GM23338 (cell line): Measurements from ENCODE around the gene RTEL1. TPM values are rescaled to one million over a fixed set of nuclear protein-coding genes. Genes with fewer than 3 reads are reported as not detected.

Experiments
- NANOG ChIP-seq: IDR thresholded peaks from 2 replicates; pipeline ENCODE4 v1.6.1; 2016; ENCODE audit warnings: antibody characterized with exemption, borderline replicate concordance
- ZNF114 ChIP-seq: fragments of 250-450 bp; sonication (Bioruptor Pico); IDR thresholded peaks from 2 replicates; pipeline ENCODE4 v1.5.0; 2020; ENCODE audit warnings: mild to moderate bottlenecking, moderate library complexity
- polyA plus RNA-seq: library from polyadenylated mRNA; unstranded; fragments of >200 nt; fragmentation: Nextera tagmentation; extraction: Ambion mirVana; gene quantifications from 2 replicates; pipeline ENCODE4 v1.2.1, GENCODE V29; 2016
- total RNA-seq: library from RNA; depleted of rRNA; stranded (reverse); fragments of >200 nt; shearing (Covaris generic); gene quantifications from 2 replicates; pipeline ENCODE4 v1.2.3, GENCODE V29; 2014
- TF ChIP-seq, protein P1 (sequence below): fragments of 250-450 bp; sonication (Bioruptor Pico); IDR thresholded peaks from 2 replicates; pipeline ENCODE4 v1.5.0; 2020; ENCODE audit warnings: mild to moderate bottlenecking, moderate library complexity
- TF ChIP-seq, protein P2 (sequence below): IDR thresholded peaks from one replicate; pipeline ENCODE4 v1.6.1; 2018; ENCODE audit warnings: antibody characterized with exemption; ENCODE audit not compliant: unreplicated experiment

RTEL1 gene
- total and polyA plus RNA-seq, 2 experiments from 2014 or later: 14.2 to 34.5 TPM

DNA sequence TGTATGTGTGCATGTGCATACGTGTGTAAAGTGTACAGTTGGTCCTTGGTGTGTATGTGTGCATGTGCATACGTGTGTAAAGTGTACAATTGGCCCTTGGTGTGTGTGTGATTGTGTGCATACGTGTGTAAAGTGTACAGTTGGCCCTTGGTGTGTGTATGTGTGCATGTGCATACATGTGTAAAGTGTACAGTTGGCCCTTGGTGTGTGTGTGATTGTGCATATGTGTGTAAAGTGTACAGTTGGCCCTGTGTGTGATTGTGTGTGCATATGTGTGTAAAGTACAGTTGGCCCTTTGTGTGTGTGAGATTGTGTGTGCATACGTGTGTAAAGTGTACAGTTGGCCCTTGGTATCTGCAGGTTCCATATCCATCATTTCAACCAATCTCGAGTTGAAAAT lies 73.3 kb downstream of the RTEL1 start (continued):
- TF ChIP-seq, protein P1, sequence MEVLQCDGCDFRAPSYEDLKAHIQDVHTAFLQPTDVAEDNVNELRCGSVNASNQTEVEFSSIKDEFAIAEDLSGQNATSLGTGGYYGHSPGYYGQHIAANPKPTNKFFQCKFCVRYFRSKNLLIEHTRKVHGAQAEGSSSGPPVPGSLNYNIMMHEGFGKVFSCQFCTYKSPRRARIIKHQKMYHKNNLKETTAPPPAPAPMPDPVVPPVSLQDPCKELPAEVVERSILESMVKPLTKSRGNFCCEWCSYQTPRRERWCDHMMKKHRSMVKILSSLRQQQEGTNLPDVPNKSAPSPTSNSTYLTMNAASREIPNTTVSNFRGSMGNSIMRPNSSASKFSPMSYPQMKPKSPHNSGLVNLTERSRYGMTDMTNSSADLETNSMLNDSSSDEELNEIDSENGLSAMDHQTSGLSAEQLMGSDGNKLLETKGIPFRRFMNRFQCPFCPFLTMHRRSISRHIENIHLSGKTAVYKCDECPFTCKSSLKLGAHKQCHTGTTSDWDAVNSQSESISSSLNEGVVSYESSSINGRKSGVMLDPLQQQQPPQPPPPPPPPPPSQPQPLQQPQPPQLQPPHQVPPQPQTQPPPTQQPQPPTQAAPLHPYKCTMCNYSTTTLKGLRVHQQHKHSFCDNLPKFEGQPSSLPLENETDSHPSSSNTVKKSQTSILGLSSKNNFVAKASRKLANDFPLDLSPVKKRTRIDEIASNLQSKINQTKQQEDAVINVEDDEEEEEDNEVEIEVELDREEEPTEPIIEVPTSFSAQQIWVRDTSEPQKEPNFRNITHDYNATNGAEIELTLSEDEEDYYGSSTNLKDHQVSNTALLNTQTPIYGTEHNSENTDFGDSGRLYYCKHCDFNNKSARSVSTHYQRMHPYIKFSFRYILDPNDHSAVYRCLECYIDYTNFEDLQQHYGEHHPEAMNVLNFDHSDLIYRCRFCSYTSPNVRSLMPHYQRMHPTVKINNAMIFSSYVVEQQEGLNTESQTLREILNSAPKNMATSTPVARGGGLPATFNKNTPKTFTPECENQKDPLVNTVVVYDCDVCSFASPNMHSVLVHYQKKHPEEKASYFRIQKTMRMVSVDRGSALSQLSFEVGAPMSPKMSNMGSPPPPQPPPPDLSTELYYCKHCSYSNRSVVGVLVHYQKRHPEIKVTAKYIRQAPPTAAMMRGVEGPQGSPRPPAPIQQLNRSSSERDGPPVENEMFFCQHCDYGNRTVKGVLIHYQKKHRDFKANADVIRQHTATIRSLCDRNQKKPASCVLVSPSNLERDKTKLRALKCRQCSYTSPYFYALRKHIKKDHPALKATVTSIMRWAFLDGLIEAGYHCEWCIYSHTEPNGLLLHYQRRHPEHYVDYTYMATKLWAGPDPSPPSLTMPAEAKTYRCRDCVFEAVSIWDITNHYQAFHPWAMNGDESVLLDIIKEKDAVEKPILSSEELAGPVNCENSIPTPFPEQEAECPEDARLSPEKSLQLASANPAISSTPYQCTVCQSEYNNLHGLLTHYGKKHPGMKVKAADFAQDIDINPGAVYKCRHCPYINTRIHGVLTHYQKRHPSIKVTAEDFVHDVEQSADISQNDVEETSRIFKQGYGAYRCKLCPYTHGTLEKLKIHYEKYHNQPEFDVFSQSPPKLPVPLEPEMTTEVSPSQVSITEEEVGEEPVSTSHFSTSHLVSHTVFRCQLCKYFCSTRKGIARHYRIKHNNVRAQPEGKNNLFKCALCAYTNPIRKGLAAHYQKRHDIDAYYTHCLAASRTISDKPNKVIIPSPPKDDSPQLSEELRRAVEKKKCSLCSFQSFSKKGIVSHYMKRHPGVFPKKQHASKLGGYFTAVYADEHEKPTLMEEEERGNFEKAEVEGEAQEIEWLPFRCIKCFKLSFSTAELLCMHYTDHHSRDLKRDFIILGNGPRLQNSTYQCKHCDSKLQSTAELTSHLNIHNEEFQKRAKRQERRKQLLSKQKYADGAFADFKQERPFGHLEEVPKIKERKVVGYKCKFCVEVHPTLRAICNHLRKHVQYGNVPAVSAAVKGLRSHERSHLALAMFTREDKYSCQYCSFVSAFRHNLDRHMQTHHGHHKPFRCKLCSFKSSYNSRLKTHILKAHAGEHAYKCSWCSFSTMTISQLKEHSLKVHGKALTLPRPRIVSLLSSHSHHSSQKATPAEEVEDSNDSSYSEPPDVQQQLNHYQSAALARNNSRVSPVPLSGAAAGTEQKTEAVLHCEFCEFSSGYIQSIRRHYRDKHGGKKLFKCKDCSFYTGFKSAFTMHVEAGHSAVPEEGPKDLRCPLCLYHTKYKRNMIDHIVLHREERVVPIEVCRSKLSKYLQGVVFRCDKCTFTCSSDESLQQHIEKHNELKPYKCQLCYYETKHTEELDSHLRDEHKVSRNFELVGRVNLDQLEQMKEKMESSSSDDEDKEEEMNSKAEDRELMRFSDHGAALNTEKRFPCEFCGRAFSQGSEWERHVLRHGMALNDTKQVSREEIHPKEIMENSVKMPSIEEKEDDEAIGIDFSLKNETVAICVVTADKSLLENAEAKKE (CRISPR knock-in tag): no peak
- TF ChIP-seq ZNF114 (CRISPR knock-in tag) (no peak), NANOG (no peak)
- TF ChIP-seq, protein P2, sequence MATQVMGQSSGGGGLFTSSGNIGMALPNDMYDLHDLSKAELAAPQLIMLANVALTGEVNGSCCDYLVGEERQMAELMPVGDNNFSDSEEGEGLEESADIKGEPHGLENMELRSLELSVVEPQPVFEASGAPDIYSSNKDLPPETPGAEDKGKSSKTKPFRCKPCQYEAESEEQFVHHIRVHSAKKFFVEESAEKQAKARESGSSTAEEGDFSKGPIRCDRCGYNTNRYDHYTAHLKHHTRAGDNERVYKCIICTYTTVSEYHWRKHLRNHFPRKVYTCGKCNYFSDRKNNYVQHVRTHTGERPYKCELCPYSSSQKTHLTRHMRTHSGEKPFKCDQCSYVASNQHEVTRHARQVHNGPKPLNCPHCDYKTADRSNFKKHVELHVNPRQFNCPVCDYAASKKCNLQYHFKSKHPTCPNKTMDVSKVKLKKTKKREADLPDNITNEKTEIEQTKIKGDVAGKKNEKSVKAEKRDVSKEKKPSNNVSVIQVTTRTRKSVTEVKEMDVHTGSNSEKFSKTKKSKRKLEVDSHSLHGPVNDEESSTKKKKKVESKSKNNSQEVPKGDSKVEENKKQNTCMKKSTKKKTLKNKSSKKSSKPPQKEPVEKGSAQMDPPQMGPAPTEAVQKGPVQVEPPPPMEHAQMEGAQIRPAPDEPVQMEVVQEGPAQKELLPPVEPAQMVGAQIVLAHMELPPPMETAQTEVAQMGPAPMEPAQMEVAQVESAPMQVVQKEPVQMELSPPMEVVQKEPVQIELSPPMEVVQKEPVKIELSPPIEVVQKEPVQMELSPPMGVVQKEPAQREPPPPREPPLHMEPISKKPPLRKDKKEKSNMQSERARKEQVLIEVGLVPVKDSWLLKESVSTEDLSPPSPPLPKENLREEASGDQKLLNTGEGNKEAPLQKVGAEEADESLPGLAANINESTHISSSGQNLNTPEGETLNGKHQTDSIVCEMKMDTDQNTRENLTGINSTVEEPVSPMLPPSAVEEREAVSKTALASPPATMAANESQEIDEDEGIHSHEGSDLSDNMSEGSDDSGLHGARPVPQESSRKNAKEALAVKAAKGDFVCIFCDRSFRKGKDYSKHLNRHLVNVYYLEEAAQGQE: no peak
